Measurements from ENCODE around the gene ORAI2.
"Not testable (repeated sequence)": the region's sequence is repeated elsewhere in the genome, so short reads cannot be mapped to it uniquely, and the experiment has no call there.

ORAI2 gene

GRCh38 chr7:102404005-102404861 lies 29.1 kb upstream of the ORAI2 start:
- Histone ChIP-seq H2AFZ (ENCODE audit: low read depth, low read length) (no peak overlapping the region), H3K9ac (ENCODE audit: low read length) (no peak overlapping the region), H3K79me2 (ENCODE audit: low read length) (no peaks in the 10 kb centered on the region), H3K4me2 (ENCODE audit: low read length) (no peak overlapping the region), H3K9me3 (ENCODE audit: insufficient read depth, low read length) (no peaks in the 10 kb centered on the region), H3K27ac (ENCODE audit: low read length) (no peak overlapping the region), H3K4me3 (ENCODE audit: low read length) (no peak overlapping the region), H4K20me1 (ENCODE audit: insufficient read depth, low read length) (no peaks in the 10 kb centered on the region), H3K36me3 (replicated peaks; ENCODE audit: low read depth, low read length) (peaks cover 42% of the 10 kb centered on the region), H3K4me1 (ENCODE audit: low read length) (peaks cover 12% of the 10 kb centered on the region), H3K27me3 (ENCODE audit: low read depth, low read length) (no peaks in the 10 kb centered on the region)
- TF ChIP-seq EZH2phosphoT487 (IDR thresholded peaks at IDR 0.05; ENCODE audit: low read depth) = no peak
- TF ChIP-seq CTCF (IDR thresholded peaks at IDR 0.05; ENCODE audit: low read depth, low read length) = peak; percentile 72

- H3K4me2 ChIP-seq (ENCODE audit: low read length); H3K9ac ChIP-seq (ENCODE audit: low read length); H3K27me3 ChIP-seq (ENCODE audit: low read depth, low read length); H2AFZ ChIP-seq (ENCODE audit: low read depth, low read length); H3K9me3 ChIP-seq (ENCODE audit: insufficient read depth, low read length); H3K4me3 ChIP-seq (ENCODE audit: low read length); H4K20me1 ChIP-seq (ENCODE audit: insufficient read depth, low read length); H3K27ac ChIP-seq (ENCODE audit: low read length); H3K79me2 ChIP-seq (ENCODE audit: low read length): not testable (repeated sequence)
- Histone ChIP-seq H3K36me3 (replicated peaks; ENCODE audit: low read depth, low read length) (peaks cover 42% of the 10 kb centered on the region), H3K4me1 (ENCODE audit: low read length) (peaks cover 12% of the 10 kb centered on the region)
Measured at GRCh38 chr7:102404862-102405188, 28.6 kb upstream of the ORAI2 start.

- H3K9ac ChIP-seq (ENCODE audit: low read length) = no peak overlapping the region
- no peak overlapping the region for H3K4me2 ChIP-seq (ENCODE audit: low read length)
- H3K27ac ChIP-seq (ENCODE audit: low read length) = no peak overlapping the region
- H3K36me3 ChIP-seq (replicated peaks; ENCODE audit: low read depth, low read length) = peaks cover 43% of the 10 kb centered on the region
- no peak overlapping the region for H2AFZ ChIP-seq (ENCODE audit: low read depth, low read length)
- no peaks in the 10 kb centered on the region for H4K20me1 ChIP-seq (ENCODE audit: insufficient read depth, low read length)
- H3K27me3 ChIP-seq (ENCODE audit: low read depth, low read length) = no peaks in the 10 kb centered on the region
- peaks cover 3% of the 10 kb centered on the region; the same call in 1 of the 2 replicates for H3K79me2 ChIP-seq (ENCODE audit: low read length)
- peaks cover 16% of the 10 kb centered on the region for H3K4me1 ChIP-seq (ENCODE audit: low read length)
- no peaks in the 10 kb centered on the region for H3K9me3 ChIP-seq (ENCODE audit: insufficient read depth, low read length)
- no peak overlapping the region for H3K4me3 ChIP-seq (ENCODE audit: low read length)
- no peak for TF ChIP-seq EZH2phosphoT487 (IDR thresholded peaks at IDR 0.05; ENCODE audit: low read depth)
- no peak for TF ChIP-seq CTCF (IDR thresholded peaks at IDR 0.05; ENCODE audit: low read depth, low read length)
Measured at GRCh38 chr7:102407910-102408309, 25.5 kb upstream of the ORAI2 start.

- H3K36me3 ChIP-seq (replicated peaks; ENCODE audit: low read depth, low read length) = peaks cover 46% of the 10 kb centered on the region
- H3K9me3 ChIP-seq (ENCODE audit: insufficient read depth, low read length); H3K4me3 ChIP-seq (ENCODE audit: low read length); H2AFZ ChIP-seq (ENCODE audit: low read depth, low read length); H3K9ac ChIP-seq (ENCODE audit: low read length); H3K27ac ChIP-seq (ENCODE audit: low read length); H3K79me2 ChIP-seq (ENCODE audit: low read length); H3K27me3 ChIP-seq (ENCODE audit: low read depth, low read length); H4K20me1 ChIP-seq (ENCODE audit: insufficient read depth, low read length): not testable (repeated sequence)
- H3K4me2 ChIP-seq (ENCODE audit: low read length) = peak overlapping the region; percentile 24
- H3K4me1 ChIP-seq (ENCODE audit: low read length) = peaks cover 18% of the 10 kb centered on the region
Measured at GRCh38 chr7:102408530-102408929, 24.8 kb upstream of the ORAI2 start.

GRCh38 chr7:102409340-102409739 lies 24.0 kb upstream of the ORAI2 start:
- Histone ChIP-seq H3K9me3 (ENCODE audit: insufficient read depth, low read length) (no peaks in the 10 kb centered on the region), H3K27me3 (ENCODE audit: low read depth, low read length) (no peaks in the 10 kb centered on the region), H3K27ac (ENCODE audit: low read length) (no peak overlapping the region), H3K4me1 (ENCODE audit: low read length) (peaks cover 16% of the 10 kb centered on the region), H3K36me3 (replicated peaks; ENCODE audit: low read depth, low read length) (peaks cover 42% of the 10 kb centered on the region), H3K4me2 (ENCODE audit: low read length) (no peak overlapping the region), H3K79me2 (ENCODE audit: low read length) (peaks cover 6% of the 10 kb centered on the region), H2AFZ (ENCODE audit: low read depth, low read length) (no peak overlapping the region), H4K20me1 (ENCODE audit: insufficient read depth, low read length) (no peaks in the 10 kb centered on the region), H3K4me3 (ENCODE audit: low read length) (no peak overlapping the region), H3K9ac (ENCODE audit: low read length) (no peak overlapping the region)
- TF ChIP-seq EZH2phosphoT487 (IDR thresholded peaks at IDR 0.05; ENCODE audit: low read depth) = no peak
- no peak for TF ChIP-seq CTCF (IDR thresholded peaks at IDR 0.05; ENCODE audit: low read depth, low read length)

All from OCI-LY3 (cell line).